Suprapubic skin (tissue), 3 donors: ENCODE results near the gene PTPRZ1.

ENCODE experiments used
- CTCF ChIP-seq, 2 donors: fragments of 200-600 bp in 1 of 2; fragments of 450-650 bp in 1 of 2; sonication (generic) in 1 of 2; IDR thresholded peaks; one replicate each; pipeline ENCODE4 v1.5.1; 2016 to 2019; ENCODE audit warnings: antibody characterized with exemption in 2 of 2, mild to moderate bottlenecking in 1 of 2, moderate library complexity in 1 of 2
- POLR2AphosphoS5 ChIP-seq, 3 donors: sonication (generic); formaldehyde crosslinking; IDR thresholded peaks; one replicate each; pipeline ENCODE4 v1.6.1; 2017; ENCODE audit warnings: antibody characterized with exemption in 3 of 3

- no peak for TF ChIP-seq CTCF (IDR thresholded peaks at IDR 0.05)
- TF ChIP-seq POLR2AphosphoS5 (IDR thresholded peaks at IDR 0.05): no peak
Observed at GRCh38 chr7:122082160-122082559, 209.2 kb downstream of the PTPRZ1 start.
